ENCODE data around the gene BICRA. TPM values are rescaled to one million over a fixed set of nuclear protein-coding genes. Genes with fewer than 3 reads are reported as not detected.

Gene BICRA
- total and polyA plus RNA-seq, 7 donors: 3.1 to 22.4 (median 9.9) TPM

DNA sequence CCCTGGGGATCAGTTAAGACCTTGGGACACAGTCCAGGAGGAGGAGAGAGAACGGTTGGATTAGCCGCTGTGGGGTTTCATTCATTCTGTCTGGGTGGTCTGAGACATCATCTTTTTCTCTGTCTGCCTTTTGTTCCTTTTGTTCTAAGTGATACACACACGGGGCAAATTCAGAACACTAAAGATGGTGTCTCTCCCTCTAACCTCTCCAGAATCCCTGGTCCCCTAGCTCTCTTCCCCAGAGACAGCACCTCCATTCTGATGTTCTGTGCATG is 5.0 kb downstream of the BICRA start:
- intact Hi-C loops (cut with DNase I): no loop called here

GRCh38 chr19:47614559-47614958 is 5.6 kb downstream of the BICRA start:
- no peak overlapping the region for H3K4me3 ChIP-seq
- intact Hi-C loops (cut with DNase I): no loop called here
- no peaks in the 10 kb centered on the region for H3K9me3 ChIP-seq
- whole genome bisulfite sequencing, 3 donors: 96 to 97% (median 97%) methylated on average over 10 of the region's 10 CpGs
- peaks cover 52% of the 10 kb centered on the region for H3K4me1 ChIP-seq
- DNase-seq: no peak
- no peak overlapping the region for H3K27ac ChIP-seq
- no peak for ATAC-seq
- TF ChIP-seq, protein P1, sequence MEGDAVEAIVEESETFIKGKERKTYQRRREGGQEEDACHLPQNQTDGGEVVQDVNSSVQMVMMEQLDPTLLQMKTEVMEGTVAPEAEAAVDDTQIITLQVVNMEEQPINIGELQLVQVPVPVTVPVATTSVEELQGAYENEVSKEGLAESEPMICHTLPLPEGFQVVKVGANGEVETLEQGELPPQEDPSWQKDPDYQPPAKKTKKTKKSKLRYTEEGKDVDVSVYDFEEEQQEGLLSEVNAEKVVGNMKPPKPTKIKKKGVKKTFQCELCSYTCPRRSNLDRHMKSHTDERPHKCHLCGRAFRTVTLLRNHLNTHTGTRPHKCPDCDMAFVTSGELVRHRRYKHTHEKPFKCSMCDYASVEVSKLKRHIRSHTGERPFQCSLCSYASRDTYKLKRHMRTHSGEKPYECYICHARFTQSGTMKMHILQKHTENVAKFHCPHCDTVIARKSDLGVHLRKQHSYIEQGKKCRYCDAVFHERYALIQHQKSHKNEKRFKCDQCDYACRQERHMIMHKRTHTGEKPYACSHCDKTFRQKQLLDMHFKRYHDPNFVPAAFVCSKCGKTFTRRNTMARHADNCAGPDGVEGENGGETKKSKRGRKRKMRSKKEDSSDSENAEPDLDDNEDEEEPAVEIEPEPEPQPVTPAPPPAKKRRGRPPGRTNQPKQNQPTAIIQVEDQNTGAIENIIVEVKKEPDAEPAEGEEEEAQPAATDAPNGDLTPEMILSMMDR (IDR thresholded peaks at IDR 0.05): no peak
- H3K27me3 ChIP-seq (ENCODE audit: insufficient read depth in 3 of 3, low read length in 2 of 3): no peaks in the 10 kb centered on the region
- H3K36me3 ChIP-seq (ENCODE audit: insufficient read depth in 1 of 2, low read depth in 1 of 2): no peaks in the 10 kb centered on the region

More for the DNA sequence above, 5.0 kb downstream of the BICRA start:
- peaks cover 46% of the 10 kb centered on the region for H3K4me1 ChIP-seq
- peak overlapping the region; percentile 42 for H3K27ac ChIP-seq
- TF ChIP-seq, protein P1 (IDR thresholded peaks at IDR 0.05): no peak
- H3K27me3 ChIP-seq (ENCODE audit: insufficient read depth in 3 of 3, low read length in 2 of 3): no peaks in the 10 kb centered on the region
- no peaks in the 10 kb centered on the region for H3K36me3 ChIP-seq (ENCODE audit: insufficient read depth in 1 of 2, low read depth in 1 of 2)
- DNase-seq (no peak), ATAC-seq (no peak)
- WGBS, 3 donors: 43 to 52% (median 44%) methylated on average over 3 of the region's 3 CpGs
- no peak overlapping the region for H3K4me3 ChIP-seq
- H3K9me3 ChIP-seq: no peaks in the 10 kb centered on the region

DNA sequence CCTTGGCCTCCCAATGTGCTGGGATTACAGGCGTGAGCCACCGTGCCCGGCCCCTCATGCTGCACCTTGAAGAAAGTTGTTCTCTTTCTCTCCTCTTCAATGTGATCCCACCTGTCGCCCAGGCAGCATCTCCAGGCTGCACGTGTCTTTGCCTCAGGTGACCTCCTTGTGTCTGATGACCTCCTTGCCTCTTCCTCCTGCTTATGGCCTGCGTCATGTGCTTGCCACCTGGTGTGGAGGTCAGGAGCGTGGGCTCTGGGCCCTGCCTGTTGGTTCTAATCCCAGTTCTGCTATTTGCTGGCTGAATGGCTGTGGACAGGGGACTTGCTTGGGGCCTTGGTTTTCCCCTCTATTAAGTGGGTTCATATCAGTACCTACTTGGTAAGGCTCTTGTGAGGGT is 6.3 kb downstream of the BICRA start:
- H3K4me1 ChIP-seq: peaks cover 55% of the 10 kb centered on the region
- no peaks in the 10 kb centered on the region for H3K36me3 ChIP-seq (ENCODE audit: insufficient read depth in 1 of 2, low read depth in 1 of 2)
- H3K27me3 ChIP-seq (ENCODE audit: insufficient read depth in 3 of 3, low read length in 2 of 3): no peaks in the 10 kb centered on the region
- 57 to 78% (median 70%) methylated on average over 7 of the region's 7 CpGs for WGBS, 3 donors
- ATAC-seq: no peak
- TF ChIP-seq, protein P1 (IDR thresholded peaks at IDR 0.05): no peak
- no peak overlapping the region for H3K4me3 ChIP-seq
- no peak overlapping the region for H3K27ac ChIP-seq
- DNase-seq: no peak
- intact Hi-C loops (cut with DNase I): loop anchor here in 1 of 2 donors (5.0 kb wide), 1 partner anchor 47 kb away; no protein-coding TSS in a partner anchor
- H3K9me3 ChIP-seq: no peaks in the 10 kb centered on the region

- 80 to 82% (median 80%) methylated on average over 7 of the region's 7 CpGs for WGBS, 3 donors
- DNase-seq: no peak
- TF ChIP-seq, protein P1 (IDR thresholded peaks at IDR 0.05): no peak
- H3K27ac ChIP-seq: peak overlapping the region; percentile 41
- intact Hi-C loops (cut with DNase I): loop anchor here in 1 of 2 donors (5.0 kb wide), 1 partner anchor 47 kb away; no protein-coding TSS in a partner anchor
- no peak for ATAC-seq
- no peaks in the 10 kb centered on the region for H3K27me3 ChIP-seq (ENCODE audit: insufficient read depth in 3 of 3, low read length in 2 of 3)
- H3K4me3 ChIP-seq: no peak overlapping the region
- H3K36me3 ChIP-seq (ENCODE audit: insufficient read depth in 1 of 2, low read depth in 1 of 2): no peaks in the 10 kb centered on the region
- H3K9me3 ChIP-seq: no peaks in the 10 kb centered on the region
- H3K4me1 ChIP-seq: peaks cover 52% of the 10 kb centered on the region
Measured at GRCh38 chr19:47615714-47616113, 6.8 kb downstream of the BICRA start.

- TF ChIP-seq, protein P1 (IDR thresholded peaks at IDR 0.05): no peak
- Histone ChIP-seq H3K9me3 (no peaks in the 10 kb centered on the region), H3K4me3 (no peak overlapping the region), H3K4me1 (peaks cover 34% of the 10 kb centered on the region), H3K36me3 (ENCODE audit: insufficient read depth in 1 of 2, low read depth in 1 of 2) (no peaks in the 10 kb centered on the region), H3K27ac (peak overlapping the region; percentile 51), H3K27me3 (ENCODE audit: insufficient read depth in 3 of 3, low read length in 2 of 3) (no peaks in the 10 kb centered on the region)
- DNase-seq: peak; percentile 84 to 92
- WGBS, 3 donors: 26 to 33% (median 28%) methylated on average over 14 of the region's 14 CpGs
- ATAC-seq: peak; percentile 92 to 97 (median 94)
- intact Hi-C loops (cut with DNase I): loop anchor here in 1 of 2 donors (5.0 kb wide), 1 partner anchor 44 kb away; no protein-coding TSS in a partner anchor
Measured at GRCh38 chr19:47618771-47619170, 9.8 kb downstream of the BICRA start.
